Smooth muscle cell (in vitro differentiated cells): Measurements from ENCODE around the gene LMBRD1. TPM values are rescaled to one million over a fixed set of nuclear protein-coding genes. Genes with fewer than 3 reads are reported as not detected.

Experiments
- DNase-seq: peaks from one replicate; lab custom pipeline; 2025; ENCODE audit not compliant: unreplicated experiment; lab: John Stamatoyannopoulos, UW
- H2AFZ ChIP-seq: fragments of 200-600 bp; sonication (generic); 2 replicates; pipeline ENCODE4 v1.6.0; 2016; ENCODE audit warnings: antibody characterized with exemption, low read depth, mild to moderate bottlenecking
- H3F3A ChIP-seq: fragments of 200-600 bp; sonication (generic); 2 replicates; pipeline ENCODE4 v1.6.0; 2017; ENCODE audit warnings: antibody characterized with exemption, low read depth
- H3K27ac ChIP-seq: fragments of 200-600 bp; sonication (generic); 2 replicates; pipeline ENCODE4 v1.5.1; 2016; ENCODE audit warnings: low read depth, mild to moderate bottlenecking
- H3K27me3 ChIP-seq: fragments of 200-600 bp; sonication (generic); 2 replicates; pipeline ENCODE4 v1.6.1; 2016; ENCODE audit warnings: low read depth, mild to moderate bottlenecking
- H3K36me3 ChIP-seq: fragments of 200-600 bp; sonication (generic); 2 replicates; pipeline ENCODE4 v1.5.1; 2016; ENCODE audit warnings: low read depth
- H3K4me1 ChIP-seq: fragments of 200-600 bp; sonication (generic); 2 replicates; pipeline ENCODE4 v1.5.1; 2016; ENCODE audit warnings: low read depth
- H3K4me2 ChIP-seq: fragments of 200-600 bp; sonication (generic); 2 replicates; pipeline ENCODE4 v1.6.0; 2016; ENCODE audit warnings: mild to moderate bottlenecking
- H3K4me3 ChIP-seq: fragments of 200-600 bp; sonication (generic); 2 replicates; pipeline ENCODE4 v1.5.1; 2016; ENCODE audit warnings: mild to moderate bottlenecking
- H3K79me2 ChIP-seq: fragments of 200-600 bp; sonication (generic); 2 replicates; pipeline ENCODE4 v1.6.0; 2016; ENCODE audit warnings: low read depth, mild to moderate bottlenecking
- H3K9ac ChIP-seq: fragments of 200-600 bp; sonication (generic); 2 replicates; pipeline ENCODE4 v1.6.0; 2016; ENCODE audit warnings: low read depth
- H3K9me3 ChIP-seq: fragments of 200-600 bp; sonication (generic); replicated peaks from 2 replicates; pipeline ENCODE4 v1.5.1; 2016; ENCODE audit warnings: low read depth
- H4K20me1 ChIP-seq: fragments of 200-600 bp; sonication (generic); 2 replicates; pipeline ENCODE4 v1.6.0; 2016; ENCODE audit warnings: low read depth
- CTCF ChIP-seq: fragments of 200-600 bp; sonication (generic); IDR thresholded peaks from 2 replicates; pipeline ENCODE4 v1.5.1; 2017; ENCODE audit warnings: borderline replicate concordance, mild to moderate bottlenecking, antibody characterized with exemption; ENCODE audit not compliant: insufficient read depth, poor library complexity, severe bottlenecking
- WGBS: methylation state at CpG from one replicate; pipeline ENCODE4 v1.1.7; 2016; ENCODE audit warnings: low lambda C conversion rate; 5-methylcytosine and 5-hydroxymethylcytosine counted together
- polyA plus RNA-seq: library from polyadenylated mRNA; unstranded; fragments of >200 nt; fragmentation: Nextera tagmentation; extraction: Ambion mirVana; gene quantifications from 2 replicates; pipeline ENCODE4 v1.2.1, GENCODE V29; 2016
- total RNA-seq: library from RNA; depleted of rRNA; stranded (reverse); fragments of >200 nt; gene quantifications from 2 replicates; pipeline ENCODE4 v1.2.3, GENCODE V29; 2014

LMBRD1 gene
- total and polyA plus RNA-seq, 2 experiments from 2014 or later, result 22.3 to 78.5 TPM

DNA sequence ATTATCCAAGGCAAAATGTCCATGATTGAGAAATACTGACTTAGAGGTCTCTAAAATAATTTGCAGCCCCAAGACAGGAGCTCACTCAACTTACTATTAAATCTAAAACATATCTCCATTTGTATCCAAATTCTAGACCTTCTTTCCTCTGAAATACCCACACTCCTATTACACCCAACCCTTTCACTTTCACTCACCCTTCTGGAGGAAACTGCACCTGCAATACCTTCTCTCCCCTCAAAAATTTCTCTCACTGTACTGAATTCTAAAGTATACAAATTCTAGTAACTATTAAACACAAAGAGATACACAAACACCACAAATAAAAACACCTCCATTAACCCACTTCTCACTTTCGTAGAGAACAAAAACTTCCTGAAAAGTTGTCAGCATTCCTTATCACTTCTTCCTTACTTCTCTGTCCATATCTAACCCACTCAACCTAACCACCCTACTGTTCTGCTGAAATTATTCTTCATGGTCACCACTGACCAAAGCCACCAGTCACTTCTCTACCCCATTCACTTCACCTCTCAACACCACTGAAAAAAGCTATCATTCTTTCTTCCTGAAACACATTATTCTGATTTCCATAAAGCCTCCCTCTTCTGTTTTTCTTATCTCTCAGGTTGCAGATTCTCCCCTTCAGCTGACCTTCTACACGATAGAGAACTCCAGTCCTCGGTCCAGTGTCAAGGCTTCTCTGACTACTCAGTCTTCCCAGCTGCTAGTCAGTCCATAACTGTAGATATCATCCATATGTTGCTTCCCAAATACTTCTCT, 12.0 kb downstream of the LMBRD1 start:
- TF ChIP-seq CTCF, result no peak
- no peak overlapping the region for H3K4me2 ChIP-seq
- H3K9me3 ChIP-seq, result no peaks in the 10 kb centered on the region
- no peak overlapping the region for H3K27ac ChIP-seq
- H3K4me3 ChIP-seq, result no peak overlapping the region
- no peaks in the 10 kb centered on the region for H3K4me1 ChIP-seq
- H3K27me3 ChIP-seq, result no peaks in the 10 kb centered on the region
- H4K20me1 ChIP-seq, result peaks cover 37% of the 10 kb centered on the region
- peaks cover 39% of the 10 kb centered on the region for H3K79me2 ChIP-seq
- peaks cover 4% of the 10 kb centered on the region for H3K36me3 ChIP-seq
- no peak overlapping the region for H2AFZ ChIP-seq
- no peak overlapping the region for H3K9ac ChIP-seq
- H3F3A ChIP-seq, result no peaks in the 10 kb centered on the region
- WGBS, result 94% methylated on average over 3 of the region's 3 CpGs
- no peak for DNase-seq

DNA sequence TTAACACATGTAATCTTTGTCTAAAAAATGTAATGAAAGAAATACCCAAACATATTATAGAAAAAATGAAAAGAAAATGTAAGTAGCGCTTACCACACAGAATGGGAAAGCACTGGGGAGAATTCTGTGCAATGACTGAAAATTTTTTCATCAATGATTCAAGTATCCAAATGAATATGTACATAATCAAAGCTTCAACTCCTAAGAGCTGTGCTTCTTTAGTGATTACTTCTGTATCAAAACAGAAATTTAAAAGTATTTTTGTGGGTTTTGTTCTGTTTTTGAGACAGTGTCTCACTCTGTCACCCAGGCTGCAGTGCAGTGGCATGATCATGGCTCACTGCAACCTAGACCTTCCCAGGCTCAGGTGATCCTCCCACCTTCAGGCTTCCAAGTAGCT, 13.7 kb downstream of the LMBRD1 start:
- peaks cover 37% of the 10 kb centered on the region for H4K20me1 ChIP-seq
- no peak overlapping the region for H3K9ac ChIP-seq
- H2AFZ ChIP-seq, result no peak overlapping the region
- no peaks in the 10 kb centered on the region for H3K36me3 ChIP-seq
- H3K4me3 ChIP-seq, result no peak overlapping the region
- no peak for DNase-seq
- H3K9me3 ChIP-seq, result no peaks in the 10 kb centered on the region
- no peaks in the 10 kb centered on the region for H3K27me3 ChIP-seq
- 92% methylated on average over 1 of the region's 1 CpG for WGBS
- no peak overlapping the region for H3K27ac ChIP-seq
- TF ChIP-seq CTCF, result no peak
- peaks cover 26% of the 10 kb centered on the region for H3K79me2 ChIP-seq
- no peak overlapping the region for H3K4me2 ChIP-seq
- H3F3A ChIP-seq, result no peaks in the 10 kb centered on the region
- no peaks in the 10 kb centered on the region for H3K4me1 ChIP-seq

DNA sequence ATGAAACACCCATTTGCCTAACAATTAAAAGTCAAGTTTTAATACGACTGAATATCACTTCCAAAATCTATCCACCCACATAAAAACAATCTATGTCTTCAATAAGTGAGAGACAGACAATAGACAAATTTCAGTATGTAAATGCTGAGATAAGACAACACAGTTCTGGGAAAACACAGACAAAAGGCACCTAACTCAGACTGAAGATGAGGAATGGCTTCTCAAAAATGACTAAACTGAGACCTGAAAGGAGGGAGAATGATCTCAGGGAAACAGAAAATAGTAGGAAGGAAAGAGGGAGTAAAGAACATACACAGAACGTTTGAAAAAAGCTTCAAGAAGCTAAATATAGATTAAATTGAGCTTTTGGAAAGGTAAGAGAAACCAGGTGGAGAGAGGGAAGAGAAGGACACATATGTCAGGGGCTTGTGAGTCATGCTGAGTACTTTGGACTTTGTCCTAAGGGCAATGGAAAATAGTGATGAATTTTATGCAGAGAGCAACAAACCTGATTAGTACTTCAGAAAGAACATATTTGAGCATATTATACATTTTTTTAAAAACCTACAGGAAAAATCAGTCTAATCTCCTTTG, 16.1 kb downstream of the LMBRD1 start:
- no peak for TF ChIP-seq CTCF
- Histone ChIP-seq H4K20me1 (peaks cover 27% of the 10 kb centered on the region), H3K9ac (no peak overlapping the region), H2AFZ (no peak overlapping the region), H3K36me3 (no peaks in the 10 kb centered on the region), H3K27me3 (no peaks in the 10 kb centered on the region), H3K4me2 (no peak overlapping the region), H3K4me1 (no peaks in the 10 kb centered on the region), H3F3A (no peaks in the 10 kb centered on the region), H3K9me3 (no peaks in the 10 kb centered on the region), H3K4me3 (peak overlapping the region; percentile 16), H3K79me2 (peaks cover 11% of the 10 kb centered on the region), H3K27ac (peak overlapping the region; percentile 65)
- 71% methylated on average over 2 of the region's 2 CpGs for WGBS
- no peak for DNase-seq

- Histone ChIP-seq H3F3A (no peaks in the 10 kb centered on the region), H3K36me3 (no peaks in the 10 kb centered on the region), H4K20me1 (peaks cover 9% of the 10 kb centered on the region), H3K9ac (no peak overlapping the region), H3K4me2 (no peak overlapping the region), H3K4me3 (no peak overlapping the region), H3K27ac (no peak overlapping the region), H3K9me3 (no peaks in the 10 kb centered on the region), H2AFZ (no peak overlapping the region), H3K79me2 (no peaks in the 10 kb centered on the region), H3K27me3 (no peaks in the 10 kb centered on the region), H3K4me1 (peaks cover 6% of the 10 kb centered on the region)
- DNase-seq, result no peak
- no peak for TF ChIP-seq CTCF
Measured at GRCh38 chr6:69775941-69776340, 20.9 kb downstream of the LMBRD1 start.
